DND-41 (cell line): ENCODE data around the gene PPM1M.

ENCODE experiments used
- CTCF ChIP-seq: IDR thresholded peaks from 2 replicates; pipeline ENCODE4 v1.5.1; 2012; ENCODE audit warnings: borderline replicate concordance, low read length, moderate library complexity, mild to moderate bottlenecking; ENCODE audit not compliant: poor library complexity, severe bottlenecking; ENCODE audit errors: extremely low read depth
- EZH2 ChIP-seq: IDR thresholded peaks from 3 replicates; pipeline ENCODE4 v1.6.1; 2012; ENCODE audit warnings: borderline replicate concordance, low read depth, mild to moderate bottlenecking, moderate library complexity, low read length, inconsistent platforms; ENCODE audit not compliant: severe bottlenecking

- TF ChIP-seq CTCF (no peak), EZH2 (no peak)
These were observed 13.5 kb downstream of the PPM1M start for GRCh38 chr3:52259035-52259434.
